HG03025 (cell line): ENCODE measurements around the gene MSANTD3.

Experiments
- ATAC-seq: cut with Tn5 transposase; IDR thresholded peaks from one replicate; pipeline ENCODE4 v1.9.1; 2021; ENCODE audit warnings: mild to moderate bottlenecking, moderate library complexity; ENCODE audit not compliant: unreplicated experiment, low FRiP score

Gene MSANTD3

GRCh38 chr9:100498592-100498991, 71.6 kb downstream of the MSANTD3 start:
- ATAC-seq = no peak

GRCh38 chr9:100499460-100499859, 72.5 kb downstream of the MSANTD3 start:
- ATAC-seq = no peak

- ATAC-seq = no peak
These were observed 72.9 kb downstream of the MSANTD3 start for GRCh38 chr9:100499866-100500265.
